SU-DHL-6 (cell line): Measurements from ENCODE around the gene FUT4.
A peak's percentile ranks its signal among the peaks of the same experiment; 100 is the strongest.
"Not testable (repeated sequence)": the region's sequence is repeated elsewhere in the genome, so short reads cannot be mapped to it uniquely, and the experiment has no call there.

ENCODE experiments used
- H2AFZ ChIP-seq: fragments of 200-600 bp; sonication (generic); 2 replicates; pipeline ENCODE4 v1.6.1; 2014; ENCODE audit warnings: low read depth, mild to moderate bottlenecking, moderate library complexity, mixed read lengths, antibody characterized with exemption, low read length; ENCODE audit not compliant: severe bottlenecking
- H3F3A ChIP-seq: fragments of 200-600 bp; shearing (Covaris generic); 2 replicates; pipeline ENCODE4 v1.6.0; 2016; ENCODE audit warnings: antibody characterized with exemption, mild to moderate bottlenecking; ENCODE audit not compliant: insufficient read depth
- H3K27ac ChIP-seq: fragments of 200-600 bp; sonication (generic); 2 replicates; pipeline ENCODE4 v1.5.1; 2016; ENCODE audit warnings: low read depth, mild to moderate bottlenecking, low read length, moderate library complexity, mixed read lengths
- H3K27me3 ChIP-seq: fragments of 200-600 bp; sonication (generic), shearing (Covaris generic); 2 replicates; pipeline ENCODE4 v1.6.0; 2014; ENCODE audit warnings: mild to moderate bottlenecking, low read length
- H3K36me3 ChIP-seq: fragments of 200-600 bp; sonication (generic); 2 replicates; pipeline ENCODE4 v1.6.1; 2014; ENCODE audit warnings: mild to moderate bottlenecking, low read length, mixed read lengths
- H3K4me2 ChIP-seq: fragments of 300-600, 200-600 bp; shearing (Covaris generic), sonication (generic); 2 replicates; pipeline ENCODE4 v1.6.0; 2014; ENCODE audit warnings: low read length, low read depth, mild to moderate bottlenecking; ENCODE audit not compliant: poor library complexity, severe bottlenecking
- H3K4me3 ChIP-seq: fragments of 200-600 bp; sonication (generic); 2 replicates; pipeline ENCODE4 v1.5.1; 2014; ENCODE audit warnings: antibody characterized with exemption, low read length, mild to moderate bottlenecking, mixed read lengths; ENCODE audit not compliant: insufficient read depth, poor library complexity, severe bottlenecking
- H3K79me2 ChIP-seq: fragments of 200-600 bp; sonication (generic); 2 replicates; pipeline ENCODE4 v1.6.1; 2014; ENCODE audit warnings: mild to moderate bottlenecking, low read length, moderate library complexity; ENCODE audit not compliant: insufficient read depth
- H3K9ac ChIP-seq: fragments of 200-600 bp; sonication (generic); 2 replicates; pipeline ENCODE4 v1.7.0; 2014; ENCODE audit warnings: mild to moderate bottlenecking, low read length
- H3K9me2 ChIP-seq: fragments of 200-600 bp; sonication (generic); replicated peaks from 2 replicates; pipeline ENCODE4 v1.6.1; 2014; ENCODE audit warnings: low read length; ENCODE audit not compliant: insufficient read depth
- H3K9me3 ChIP-seq: fragments of 200-600 bp; sonication (generic); 2 replicates; pipeline ENCODE4 v1.6.1; 2014; ENCODE audit warnings: low read length, mixed read lengths; ENCODE audit not compliant: insufficient read depth
- H4K20me1 ChIP-seq: fragments of 200-600 bp; sonication (generic); 2 replicates; pipeline ENCODE4 v1.6.1; 2014; ENCODE audit warnings: low read depth, mild to moderate bottlenecking, antibody characterized with exemption, low read length, moderate library complexity, mixed read lengths
- CTCF ChIP-seq: fragments of 200-600 bp; sonication (generic); IDR thresholded peaks from one replicate; pipeline ENCODE4 v1.5.1; 2017; ENCODE audit warnings: antibody characterized with exemption, mild to moderate bottlenecking, low read length, moderate library complexity; ENCODE audit not compliant: insufficient read depth, poor library complexity, severe bottlenecking
- EZH2phosphoT487 ChIP-seq: fragments of 200-600 bp; sonication (generic), shearing (Covaris generic); conservative IDR thresholded peaks from 2 replicates; pipeline ENCODE4 v1.6.1; 2018; ENCODE audit warnings: mild to moderate bottlenecking, antibody characterized with exemption, low read length, moderate library complexity, mixed read lengths

FUT4 gene

DNA sequence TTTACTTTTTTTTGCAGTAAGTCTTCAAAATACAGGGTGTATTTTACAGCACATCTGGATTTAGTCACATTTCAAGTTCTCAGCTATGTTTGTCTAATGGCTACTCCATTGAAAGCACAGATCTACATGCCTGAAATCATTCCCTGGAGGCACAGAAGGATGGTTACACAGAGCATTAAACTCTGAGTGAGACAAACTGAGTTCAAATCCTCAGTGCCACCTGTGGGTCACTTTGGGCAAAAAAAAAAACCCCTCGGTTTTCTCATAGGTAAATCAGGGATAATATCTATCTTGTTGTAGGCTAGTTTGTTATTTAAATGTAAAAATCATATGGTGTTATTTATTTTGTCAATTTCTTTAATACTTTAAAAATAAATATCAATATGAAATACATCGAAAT is 42.2 kb upstream of the FUT4 start:
- 0 out of 2 replicates have a peak, but pooled peaks cover 3% of the 10 kb centered on the region for H4K20me1 ChIP-seq
- H3K27ac ChIP-seq, result no peak overlapping the region
- peaks cover 21% of the 10 kb centered on the region; the same call in 1 of the 2 replicates for H3K36me3 ChIP-seq
- no peak overlapping the region for H3K4me3 ChIP-seq
- H3K9me2 ChIP-seq, result no peaks in the 10 kb centered on the region
- H3K9ac ChIP-seq, result no peak overlapping the region
- H2AFZ ChIP-seq, result no peak overlapping the region
- H3F3A ChIP-seq, result peaks cover 4% of the 10 kb centered on the region; the same call in 1 of the 2 replicates
- no peak overlapping the region for H3K4me2 ChIP-seq
- TF ChIP-seq CTCF (no peak), EZH2phosphoT487 (no peak)
- H3K79me2 ChIP-seq, result no peaks in the 10 kb centered on the region
- H3K27me3 ChIP-seq, result no peaks in the 10 kb centered on the region
- H3K9me3 ChIP-seq, result no peaks in the 10 kb centered on the region

DNA sequence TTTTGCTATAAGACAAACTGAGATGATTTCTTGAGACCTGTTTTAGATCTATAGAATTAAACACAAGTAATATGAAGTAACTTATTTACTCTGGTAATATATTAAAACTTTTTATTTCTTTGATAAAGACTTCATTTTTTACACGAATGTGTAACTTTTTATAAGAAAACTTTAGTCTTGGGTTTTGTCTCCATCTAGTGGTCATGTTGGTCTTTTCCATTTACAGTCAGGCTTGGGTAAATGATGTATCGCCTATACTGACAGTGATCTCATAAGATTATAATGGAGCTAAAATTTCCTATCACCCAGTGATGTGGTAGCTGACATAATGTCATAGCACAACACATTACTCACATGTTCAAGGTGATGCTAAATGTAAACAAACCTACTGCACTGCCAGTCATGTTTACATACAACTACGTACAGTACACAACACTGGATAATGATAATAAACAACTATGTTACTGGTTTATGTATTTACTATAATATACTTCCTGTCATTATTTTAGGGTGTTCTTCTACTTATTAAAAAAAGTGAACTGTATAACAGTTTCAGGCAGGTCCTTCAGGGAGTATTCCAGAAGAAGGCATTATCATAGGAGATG is 38.9 kb upstream of the FUT4 start:
- Histone ChIP-seq H2AFZ (no peak overlapping the region), H3K27ac (no peak overlapping the region), H3K27me3 (no peaks in the 10 kb centered on the region), H3K79me2 (no peaks in the 10 kb centered on the region), H3K36me3 (peaks cover 5% of the 10 kb centered on the region; the same call in 1 of the 2 replicates), H3K9ac (no peak overlapping the region), H3K4me3 (no peak overlapping the region), H4K20me1 (0 out of 2 replicates have a peak, but pooled peaks cover 3% of the 10 kb centered on the region), H3K9me2 (no peaks in the 10 kb centered on the region), H3F3A (peaks cover 4% of the 10 kb centered on the region; the same call in 1 of the 2 replicates), H3K4me2 (no peak overlapping the region), H3K9me3 (no peaks in the 10 kb centered on the region)
- TF ChIP-seq CTCF (peak; percentile 68), EZH2phosphoT487 (no peak)

- H2AFZ ChIP-seq, H3K9me2 ChIP-seq, H3K79me2 ChIP-seq, H3K9ac ChIP-seq, H4K20me1 ChIP-seq, H3K36me3 ChIP-seq, H3K4me3 ChIP-seq, H3K27me3 ChIP-seq, H3K4me2 ChIP-seq, H3K9me3 ChIP-seq, H3F3A ChIP-seq, H3K27ac ChIP-seq: not testable (repeated sequence)
Measured at GRCh38 chr11:94506513-94506912, 37.2 kb upstream of the FUT4 start.

- H3K9me3 ChIP-seq, result no peaks in the 10 kb centered on the region
- no peaks in the 10 kb centered on the region for H3K79me2 ChIP-seq
- no peak overlapping the region for H3K4me2 ChIP-seq
- no peaks in the 10 kb centered on the region for H3K36me3 ChIP-seq
- no peaks in the 10 kb centered on the region for H3K27me3 ChIP-seq
- H3K4me3 ChIP-seq, result no peak overlapping the region
- H3K9ac ChIP-seq, result no peak overlapping the region
- peaks cover 4% of the 10 kb centered on the region; the same call in 1 of the 2 replicates for H3F3A ChIP-seq
- TF ChIP-seq EZH2phosphoT487 (no peak), CTCF (no peak)
- no peak overlapping the region for H2AFZ ChIP-seq
- 0 out of 2 replicates have a peak, but pooled peaks cover 3% of the 10 kb centered on the region for H4K20me1 ChIP-seq
- H3K9me2 ChIP-seq, result no peaks in the 10 kb centered on the region
- no peak overlapping the region for H3K27ac ChIP-seq
Measured at GRCh38 chr11:94507485-94507884, 36.2 kb upstream of the FUT4 start.
